Spleen (tissue), 7 donors: Measurements from ENCODE around the gene PRDM16.

Source experiments
- POLR2A ChIP-seq, 3 donors: fragments of 450-650 bp; IDR thresholded peaks; one replicate each; pipeline ENCODE4 v1.5.1; 2017; ENCODE audit warnings: antibody characterized with exemption in 3 of 3, mild to moderate bottlenecking in 1 of 3
- POLR2AphosphoS5 ChIP-seq, 3 donors: sonication (generic); formaldehyde crosslinking; IDR thresholded peaks; one replicate each; pipeline ENCODE4 v1.5.1; 2017; ENCODE audit warnings: antibody characterized with exemption in 3 of 3
- TF ChIP-seq, protein P1 (sequence below), 11 experiments: fragments of 200-600 bp in 7 of 11; fragments of 450-650 bp in 4 of 11; sonication (generic) in 4 of 11; IDR thresholded peaks in 8 of 11; conservative IDR thresholded peaks in 3 of 11; 1 replicate in 7 of 11; 2 replicates in 4 of 11; pipeline versions ENCODE4 v1.4.0 to v1.8.0; 2016 to 2021; ENCODE audit warnings: antibody characterized with exemption in 11 of 11, inconsistent platforms in 4 of 11, mild to moderate bottlenecking in 1 of 11
- donor health status: DM: no; HTN: no; CAD: no; lungs with moderate emphysema.
- donor health status: DM: no; HTN: no; CAD: no.
- donor health status: DM: no; HTN: no; CAD: no.

DNA sequence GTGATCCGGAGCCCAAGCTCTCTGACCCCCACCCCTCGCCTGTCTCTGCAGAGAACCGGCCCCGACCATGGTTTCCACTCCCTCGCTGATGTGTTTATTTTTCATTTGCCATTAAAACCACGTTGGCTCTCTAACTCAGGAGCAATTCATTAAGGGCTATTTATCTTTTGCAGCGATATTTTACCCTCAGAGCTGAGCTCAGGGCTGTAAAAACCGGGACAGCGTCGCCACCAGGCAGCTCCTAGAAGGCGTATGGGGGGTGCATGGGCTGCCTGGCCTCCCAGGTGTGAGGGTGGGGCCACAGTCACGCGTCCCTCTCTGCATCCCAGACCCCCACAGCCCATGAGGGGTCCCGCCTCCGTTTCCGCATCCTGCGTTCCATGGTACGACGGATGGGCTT lies 71.4 kb downstream of the PRDM16 start:
- TF ChIP-seq, protein P1, sequence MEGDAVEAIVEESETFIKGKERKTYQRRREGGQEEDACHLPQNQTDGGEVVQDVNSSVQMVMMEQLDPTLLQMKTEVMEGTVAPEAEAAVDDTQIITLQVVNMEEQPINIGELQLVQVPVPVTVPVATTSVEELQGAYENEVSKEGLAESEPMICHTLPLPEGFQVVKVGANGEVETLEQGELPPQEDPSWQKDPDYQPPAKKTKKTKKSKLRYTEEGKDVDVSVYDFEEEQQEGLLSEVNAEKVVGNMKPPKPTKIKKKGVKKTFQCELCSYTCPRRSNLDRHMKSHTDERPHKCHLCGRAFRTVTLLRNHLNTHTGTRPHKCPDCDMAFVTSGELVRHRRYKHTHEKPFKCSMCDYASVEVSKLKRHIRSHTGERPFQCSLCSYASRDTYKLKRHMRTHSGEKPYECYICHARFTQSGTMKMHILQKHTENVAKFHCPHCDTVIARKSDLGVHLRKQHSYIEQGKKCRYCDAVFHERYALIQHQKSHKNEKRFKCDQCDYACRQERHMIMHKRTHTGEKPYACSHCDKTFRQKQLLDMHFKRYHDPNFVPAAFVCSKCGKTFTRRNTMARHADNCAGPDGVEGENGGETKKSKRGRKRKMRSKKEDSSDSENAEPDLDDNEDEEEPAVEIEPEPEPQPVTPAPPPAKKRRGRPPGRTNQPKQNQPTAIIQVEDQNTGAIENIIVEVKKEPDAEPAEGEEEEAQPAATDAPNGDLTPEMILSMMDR (IDR thresholded peaks at IDR 0.05 in 8 of 11, conservative IDR thresholded peaks at IDR 0.05 in 3 of 11) = no peak
- no peak for TF ChIP-seq POLR2A (IDR thresholded peaks at IDR 0.05)
- no peak for TF ChIP-seq POLR2AphosphoS5 (IDR thresholded peaks at IDR 0.05)
